Measurements from ENCODE around the gene ASL.
A peak's percentile ranks its signal among the peaks of the same experiment; 100 is the strongest.

Gene ASL

GRCh38 chr7:66138994-66139752 is 63.6 kb downstream of the ASL start:
- DNase-seq (ENCODE audit: extremely low spot score), result no peak
- POLR2A ChIA-PET, result no interaction called here
- TF ChIP-seq PKNOX1 (IDR thresholded peaks at IDR 0.05) (no peak), ELF4 (IDR thresholded peaks at IDR 0.05) (no peak), ARNT (IDR thresholded peaks at IDR 0.05) (no peak), L3MBTL2 (conservative IDR thresholded peaks at IDR 0.05) (no peak), LEF1 (IDR thresholded peaks at IDR 0.05; ENCODE audit: borderline replicate concordance) (no peak), ZNF384 (IDR thresholded peaks at IDR 0.05) (no peak), BHLHE40 (IDR thresholded peaks at IDR 0.05; ENCODE audit: borderline replicate concordance) (no peak), TARDBP (IDR thresholded peaks at IDR 0.05) (no peak), HDGF (IDR thresholded peaks at IDR 0.05; ENCODE audit: borderline replicate concordance) (no peak), NFRKB (IDR thresholded peaks at IDR 0.05) (no peak), FOXM1 (IDR thresholded peaks at IDR 0.05; ENCODE audit: borderline replicate concordance) (no peak), FOXK2 (IDR thresholded peaks at IDR 0.05) (no peak)
- CTCF ChIA-PET, result no interaction called here

GRCh38 chr7:66140924-66141323 is 65.3 kb downstream of the ASL start:
- ChIA-PET CTCF (interaction anchor here (0.7 kb wide), 1 partner anchor 8 kb away, joined by 3 read pairs; no protein-coding TSS in a partner anchor), POLR2A (no interaction called here)
- peak; percentile 31 for DNase-seq (ENCODE audit: extremely low spot score)
- TF ChIP-seq NFRKB (IDR thresholded peaks at IDR 0.05) (no peak), HDGF (IDR thresholded peaks at IDR 0.05; ENCODE audit: borderline replicate concordance) (no peak), PKNOX1 (IDR thresholded peaks at IDR 0.05) (0 out of 2 replicates have a peak, but pooled peaks have one; percentile 8)

- no peak for DNase-seq (ENCODE audit: extremely low spot score)
These were observed 66.7 kb downstream of the ASL start for GRCh38 chr7:66142334-66142733.

GRCh38 chr7:66142996-66143395 is 67.4 kb downstream of the ASL start:
- DNase-seq (ENCODE audit: extremely low spot score), result no peak
- ChIA-PET CTCF (no interaction called here), POLR2A (no interaction called here)
- TF ChIP-seq FOXM1 (IDR thresholded peaks at IDR 0.05; ENCODE audit: borderline replicate concordance) (no peak), PKNOX1 (IDR thresholded peaks at IDR 0.05) (no peak)

More at GRCh38 chr7:66142334-66142733, 66.7 kb downstream of the ASL start:
- POLR2A ChIA-PET, result no interaction called here
- CTCF ChIA-PET, result no interaction called here
- no peak for TF ChIP-seq LEF1 (IDR thresholded peaks at IDR 0.05; ENCODE audit: borderline replicate concordance)

All from HEK293T (cell line).